CD14-positive monocyte (primary cell): ENCODE results near the gene COL5A3. TPM values are rescaled to one million over a fixed set of nuclear protein-coding genes. Genes with fewer than 3 reads are reported as not detected.

Source experiments
- DNase-seq, 3 donors: peaks; one replicate each; pipeline ENCODE4 v3.0.0-alpha.2; 2011 to 2022
- H2AFZ ChIP-seq: 2 replicates; pipeline ENCODE4 v1.6.0; 2012; ENCODE audit warnings: mild to moderate bottlenecking, low read depth, low read length, inconsistent platforms; ENCODE audit not compliant: insufficient read depth, poor library complexity, severe bottlenecking
- H3K27ac ChIP-seq, 2 donors: 1 replicate in 1 of 2; 2 replicates in 1 of 2; pipeline ENCODE4 v1.5.1; 2012 to 2013; ENCODE audit warnings: low read length in 2 of 2, control low read depth in 1 of 2, inconsistent platforms in 1 of 2, low read depth in 1 of 2, mild to moderate bottlenecking in 1 of 2
- H3K27me3 ChIP-seq, 2 donors: one replicate each; pipeline versions ENCODE4 v1.6.0 to v1.6.1; 2011 to 2013; ENCODE audit warnings: low read length in 2 of 2; ENCODE audit not compliant: control insufficient read depth in 2 of 2, insufficient read depth in 2 of 2
- H3K36me3 ChIP-seq, 2 donors: replicated peaks in 1 of 2; 1 replicate in 1 of 2; 2 replicates in 1 of 2; pipeline versions ENCODE4 v1.5.1 to v1.6.1; 2012 to 2013; ENCODE audit warnings: low read length in 2 of 2, control low read depth in 1 of 2, inconsistent platforms in 1 of 2, mild to moderate bottlenecking in 1 of 2; ENCODE audit not compliant: insufficient read depth in 2 of 2, control insufficient read depth in 1 of 2
- H3K4me1 ChIP-seq, 2 donors: 1 replicate in 1 of 2; 2 replicates in 1 of 2; pipeline versions ENCODE4 v1.5.1 to v1.6.1; 2012 to 2013; ENCODE audit warnings: low read length in 2 of 2, control low read depth in 1 of 2, inconsistent platforms in 1 of 2, mild to moderate bottlenecking in 1 of 2, moderate library complexity in 1 of 2; ENCODE audit not compliant: insufficient read depth in 2 of 2, control insufficient read depth in 1 of 2
- H3K4me2 ChIP-seq: replicated peaks from 2 replicates; pipeline ENCODE3; 2012; ENCODE audit warnings: low read length, moderate library complexity, mild to moderate bottlenecking; ENCODE audit not compliant: poor library complexity, severe bottlenecking; ENCODE audit errors: extremely low read depth
- H3K4me3 ChIP-seq, 3 experiments: fragments of 200-600 bp in 1 of 3; sonication (generic) in 1 of 3; replicated peaks in 1 of 3; 1 replicate in 2 of 3; 2 replicates in 1 of 3; pipeline ENCODE4 v1.5.1; 2011 to 2013; ENCODE audit warnings: low read length in 3 of 3, mild to moderate bottlenecking in 3 of 3, control low read depth in 2 of 3, low read depth in 2 of 3, inconsistent platforms in 1 of 3, moderate library complexity in 1 of 3
- H3K79me2 ChIP-seq: 2 replicates; pipeline ENCODE4 v1.6.0; 2012; ENCODE audit warnings: mild to moderate bottlenecking, control low read depth, inconsistent platforms, low read length, moderate library complexity; ENCODE audit not compliant: insufficient read depth
- H3K9ac ChIP-seq: 2 replicates; pipeline ENCODE4 v1.6.0; 2017; ENCODE audit warnings: low read length, mild to moderate bottlenecking; ENCODE audit not compliant: insufficient read depth, poor library complexity, severe bottlenecking
- H3K9me3 ChIP-seq, 2 donors: replicated peaks in 1 of 2; 1 replicate in 1 of 2; 2 replicates in 1 of 2; pipeline versions ENCODE4 v1.5.1 to v1.6.1; 2012 to 2013; ENCODE audit warnings: low read length in 2 of 2, control low read depth in 1 of 2; ENCODE audit not compliant: control insufficient read depth in 1 of 2, insufficient read depth in 1 of 2
- H4K20me1 ChIP-seq: 2 replicates; pipeline ENCODE4 v1.6.0; 2012; ENCODE audit warnings: mild to moderate bottlenecking, low read length, control low read depth, moderate library complexity; ENCODE audit not compliant: insufficient read depth
- H3K27ac Mint-ChIP-seq, 7 donors: one replicate each; pipeline ENCODE4 v1.8.0; 2020; ENCODE audit warnings: mild to moderate bottlenecking in 7 of 7, mixed read lengths in 7 of 7, moderate library complexity in 6 of 7, inconsistent platforms in 2 of 7
- H3K27me3 Mint-ChIP-seq, 3 donors: one replicate each; pipeline ENCODE4 v1.8.0; 2021 to 2022; ENCODE audit warnings: low read depth in 3 of 3, mild to moderate bottlenecking in 3 of 3, mixed read lengths in 3 of 3, moderate library complexity in 3 of 3, inconsistent platforms in 1 of 3
- H3K36me3 Mint-ChIP-seq, 2 donors: one replicate each; pipeline ENCODE4 v1.8.0; 2020; ENCODE audit warnings: mixed read lengths in 2 of 2, inconsistent platforms in 1 of 2, mild to moderate bottlenecking in 1 of 2
- H3K4me1 Mint-ChIP-seq: one replicate; pipeline ENCODE4 v1.8.0; 2020; ENCODE audit warnings: mild to moderate bottlenecking, mixed read lengths
- H3K4me3 Mint-ChIP-seq, 2 donors: one replicate each; pipeline ENCODE4 v1.8.0; 2020; ENCODE audit warnings: mild to moderate bottlenecking in 2 of 2, mixed read lengths in 2 of 2, moderate library complexity in 1 of 2
- H3K9me3 Mint-ChIP-seq, 7 donors: one replicate each; pipeline ENCODE4 v1.8.0; 2020 to 2022; ENCODE audit warnings: mixed read lengths in 7 of 7, mild to moderate bottlenecking in 6 of 7, moderate library complexity in 6 of 7, inconsistent platforms in 2 of 7
- whole genome bisulfite sequencing: methylation state at CpG from one replicate; pipeline ENCODE4 v1.1.5; 2013; ENCODE audit warnings: missing lambda C conversion rate; ENCODE audit not compliant: insufficient coverage; 5-methylcytosine and 5-hydroxymethylcytosine counted together
- intact Hi-C, 2 donors: fragments of 100-400 bp; cut with micrococcal nuclease; formaldehyde crosslinking; loops; one replicate each; pipeline versions ENCODE4 v1.15.0 to v1.15.1; 2023
- polyA plus RNA-seq, 3 donors: library from polyadenylated mRNA; depleted of rRNA in 1 of 3; unstranded in 2 of 3; stranded (reverse) in 1 of 3; fragments of 300-500 nt in 2 of 3; fragments of >200 nt in 1 of 3; fragmentation: Illumina TruSeq in 2 of 3; gene quantifications; 1 replicate in 2 of 3; 2 replicates in 1 of 3; pipeline ENCODE4 v1.2.3, GENCODE V29; 2012 to 2021
- TF ChIP-seq, protein P1 (sequence below): fragments of 200-600 bp; IDR thresholded peaks from one replicate; pipeline ENCODE4 v1.8.0; 2022; ENCODE audit warnings: antibody characterized with exemption, mild to moderate bottlenecking

The COL5A3 gene
- polyA plus RNA-seq, 3 donors, result not detected

DNA sequence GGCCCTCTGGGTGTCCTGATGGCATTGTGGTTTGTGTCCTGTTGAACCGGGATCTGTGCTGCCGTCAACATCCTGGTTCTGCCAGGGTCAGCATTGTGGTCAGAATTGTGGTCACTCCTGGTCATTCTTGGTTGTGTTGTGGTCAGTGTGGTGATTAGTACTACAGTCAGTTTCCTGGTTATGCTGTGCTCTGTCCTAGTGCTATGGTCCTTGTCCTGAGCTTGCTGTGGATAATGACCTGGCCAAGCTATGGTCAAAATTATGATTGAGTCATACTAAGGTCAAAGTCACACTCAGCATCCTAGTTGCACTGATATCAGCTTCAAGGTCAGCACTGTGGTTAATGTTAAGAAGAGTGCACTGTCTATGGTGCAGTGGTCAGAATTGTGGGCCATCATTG is 69.5 kb downstream of the COL5A3 start:
- Histone ChIP-seq H3K4me3 (no peak overlapping the region), H3K27ac (no peak overlapping the region), H4K20me1 (no peaks in the 10 kb centered on the region), H3K79me2 (no peaks in the 10 kb centered on the region), H3K4me1 (no peaks in the 10 kb centered on the region), H3K36me3 (no peaks in the 10 kb centered on the region), H3K9me3 (peaks cover 0 to 14% of the 10 kb centered on the region in 2 donors), H3K27me3 (peaks cover 8 to 22% of the 10 kb centered on the region in 2 donors), H3K4me2 (no peak overlapping the region), H3K9ac (no peak overlapping the region), H2AFZ (no peak overlapping the region)
- no peak for DNase-seq
- WGBS, result no CpG with 5 or more reads among the region's 2 CpGs
- H3K9me3 Mint-ChIP-seq, result peaks cover 8 to 20% (median 14%) of the 10 kb centered on the region in 7 donors
- TF ChIP-seq, protein P1, sequence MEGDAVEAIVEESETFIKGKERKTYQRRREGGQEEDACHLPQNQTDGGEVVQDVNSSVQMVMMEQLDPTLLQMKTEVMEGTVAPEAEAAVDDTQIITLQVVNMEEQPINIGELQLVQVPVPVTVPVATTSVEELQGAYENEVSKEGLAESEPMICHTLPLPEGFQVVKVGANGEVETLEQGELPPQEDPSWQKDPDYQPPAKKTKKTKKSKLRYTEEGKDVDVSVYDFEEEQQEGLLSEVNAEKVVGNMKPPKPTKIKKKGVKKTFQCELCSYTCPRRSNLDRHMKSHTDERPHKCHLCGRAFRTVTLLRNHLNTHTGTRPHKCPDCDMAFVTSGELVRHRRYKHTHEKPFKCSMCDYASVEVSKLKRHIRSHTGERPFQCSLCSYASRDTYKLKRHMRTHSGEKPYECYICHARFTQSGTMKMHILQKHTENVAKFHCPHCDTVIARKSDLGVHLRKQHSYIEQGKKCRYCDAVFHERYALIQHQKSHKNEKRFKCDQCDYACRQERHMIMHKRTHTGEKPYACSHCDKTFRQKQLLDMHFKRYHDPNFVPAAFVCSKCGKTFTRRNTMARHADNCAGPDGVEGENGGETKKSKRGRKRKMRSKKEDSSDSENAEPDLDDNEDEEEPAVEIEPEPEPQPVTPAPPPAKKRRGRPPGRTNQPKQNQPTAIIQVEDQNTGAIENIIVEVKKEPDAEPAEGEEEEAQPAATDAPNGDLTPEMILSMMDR, result no peak
- H3K4me3 Mint-ChIP-seq, result no peak overlapping the region
- peaks cover 12% of the 10 kb centered on the region for H3K4me1 Mint-ChIP-seq
- peaks cover 28 to 34% (median 32%) of the 10 kb centered on the region in 3 donors for H3K27me3 Mint-ChIP-seq
- no peak overlapping the region for H3K27ac Mint-ChIP-seq
- intact Hi-C loops, result no loop called here
- peaks cover 3% of the 10 kb centered on the region in 2 donors for H3K36me3 Mint-ChIP-seq

DNA sequence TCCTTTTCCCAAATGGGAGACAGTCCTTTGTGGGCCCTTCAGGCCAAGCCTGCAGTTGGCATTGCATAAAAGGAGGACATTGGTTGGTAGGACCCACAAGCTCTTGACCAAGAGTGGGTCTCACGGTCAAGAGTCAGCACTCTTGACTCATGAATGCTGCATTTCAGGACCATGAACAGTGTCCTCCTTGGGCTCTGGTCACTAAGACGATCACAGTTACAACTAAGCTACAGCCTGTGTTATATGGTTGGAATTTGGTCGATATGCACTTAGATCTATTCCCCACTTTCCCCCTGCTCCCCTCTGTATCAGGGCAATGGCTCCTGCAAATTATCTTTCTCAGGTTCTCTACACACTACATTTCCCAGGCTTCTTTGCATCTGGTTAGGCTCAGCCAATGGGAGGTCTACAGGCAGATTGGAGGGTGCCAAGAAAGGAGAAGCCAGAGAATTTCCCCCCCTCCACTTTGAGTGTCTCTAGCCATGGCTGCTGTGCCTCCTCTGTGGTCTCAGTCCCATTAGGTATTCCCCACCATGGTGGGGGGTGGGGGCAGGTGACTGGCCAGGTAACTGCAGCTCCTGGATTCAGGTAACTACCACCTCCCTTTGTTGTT is 70.9 kb downstream of the COL5A3 start:
- H3K27me3 ChIP-seq, result peaks cover 21 to 36% of the 10 kb centered on the region in 2 donors
- no peak overlapping the region for H3K9ac ChIP-seq
- no peak overlapping the region for H3K27ac Mint-ChIP-seq
- intact Hi-C loops, result loop anchor here (5.0 to 10.0 kb wide), 2 partner anchors 88 to 565 kb away; partner anchors contain the start of gene KEAP1 (in 1 of the 2)
- H3K27me3 Mint-ChIP-seq, result peaks cover 41 to 47% (median 46%) of the 10 kb centered on the region in 3 donors
- peak overlapping the region in 1 of 2 donors; percentile 43 for H3K4me3 Mint-ChIP-seq
- DNase-seq, result no peak
- no peak overlapping the region for H3K27ac ChIP-seq
- no peak overlapping the region for H2AFZ ChIP-seq
- 100% methylated on average over 1 of the region's 3 CpGs for WGBS
- peaks cover 7 to 30% (median 17%) of the 10 kb centered on the region in 7 donors for H3K9me3 Mint-ChIP-seq
- H3K4me2 ChIP-seq, result no peak overlapping the region
- H3K4me1 Mint-ChIP-seq, result peaks cover 9% of the 10 kb centered on the region
- no peaks in the 10 kb centered on the region for H3K36me3 ChIP-seq
- H3K4me1 ChIP-seq, result no peaks in the 10 kb centered on the region
- TF ChIP-seq, protein P1, result no peak
- H3K9me3 ChIP-seq, result peaks cover under 1 to 24% of the 10 kb centered on the region in 2 donors
- H3K36me3 Mint-ChIP-seq, result peaks cover 7 to 10% of the 10 kb centered on the region in 2 donors
- no peak overlapping the region for H3K4me3 ChIP-seq
- no peaks in the 10 kb centered on the region for H4K20me1 ChIP-seq
- no peaks in the 10 kb centered on the region for H3K79me2 ChIP-seq
